ENCODE measurements around the gene DACT2. TPM values are rescaled to one million over a fixed set of nuclear protein-coding genes. Genes with fewer than 3 reads are reported as not detected.

The DACT2 gene
- total and polyA plus RNA-seq, 9 of the 15 experiments (the other 6 are each of a cell fraction or from before 2014, with no cell fraction given): not detected

- TF ChIP-seq ZNF449 (CRISPR knock-in tag; IDR thresholded peaks at IDR 0.05): no peak
- TF ChIP-seq SMC3 (conservative IDR thresholded peaks at IDR 0.05; ENCODE audit: insufficient read depth, low read depth, low read length): no peak
- TF ChIP-seq FOXO4 (CRISPR knock-in tag; IDR thresholded peaks at IDR 0.05): no peak
- no peak for TF ChIP-seq TBL1XR1 (IDR thresholded peaks at IDR 0.05; ENCODE audit: low read length in 2 of 2)
- TF ChIP-seq CBX2 (IDR thresholded peaks at IDR 0.05; ENCODE audit: insufficient read depth, low read length, poor library complexity, severe bottlenecking): no peak
- no peak for TF ChIP-seq NR1H2 (CRISPR knock-in tag; IDR thresholded peaks at IDR 0.05)
- no peak for TF ChIP-seq RCOR1 (IDR thresholded peaks at IDR 0.05; ENCODE audit: borderline replicate concordance in 1 of 2, low read depth in 2 of 2, low read length in 2 of 2)
- TF ChIP-seq TCF15 (CRISPR knock-in tag; IDR thresholded peaks at IDR 0.05): no peak
- TF ChIP-seq NEUROD1 (IDR thresholded peaks at IDR 0.05; ENCODE audit: borderline replicate concordance, low read depth, low read length, partially characterized antibody): no peak
- no peak for TF ChIP-seq TFAM (CRISPR knock-in tag; conservative IDR thresholded peaks at IDR 0.05)
- TF ChIP-seq MIER1 (IDR thresholded peaks at IDR 0.05; ENCODE audit: low read depth): no peak
- no peak for TF ChIP-seq BRF1 (IDR thresholded peaks at IDR 0.05; ENCODE audit: borderline replicate concordance, extremely low read depth, insufficient read length)
- no peak for TF ChIP-seq FOXK2 (conservative IDR thresholded peaks at IDR 0.05 in 1 of 2, IDR thresholded peaks at IDR 0.05 in 1 of 2; ENCODE audit: low read depth in 2 of 2)
Observed at GRCh38 chr6:168272415-168273325, 46.9 kb downstream of the DACT2 start (continued).
